GM08714 (cell line): ENCODE data around the gene KANK3.
"Not testable (repeated sequence)": the region's sequence is repeated elsewhere in the genome, so short reads cannot be mapped to it uniquely, and the experiment has no call there.

Experiments used
- H3K4me3 ChIP-seq: fragments of 200-500 bp; sonication (Bioruptor generic); 2 replicates; pipeline ENCODE4 v1.5.1; 2014; ENCODE audit warnings: mild to moderate bottlenecking, low read length, inconsistent platforms
- ZNF274 ChIP-seq: IDR thresholded peaks from 2 replicates; pipeline ENCODE4 v1.6.1; 2012; ENCODE audit warnings: mild to moderate bottlenecking, low read depth, low read length

KANK3 gene

DNA sequence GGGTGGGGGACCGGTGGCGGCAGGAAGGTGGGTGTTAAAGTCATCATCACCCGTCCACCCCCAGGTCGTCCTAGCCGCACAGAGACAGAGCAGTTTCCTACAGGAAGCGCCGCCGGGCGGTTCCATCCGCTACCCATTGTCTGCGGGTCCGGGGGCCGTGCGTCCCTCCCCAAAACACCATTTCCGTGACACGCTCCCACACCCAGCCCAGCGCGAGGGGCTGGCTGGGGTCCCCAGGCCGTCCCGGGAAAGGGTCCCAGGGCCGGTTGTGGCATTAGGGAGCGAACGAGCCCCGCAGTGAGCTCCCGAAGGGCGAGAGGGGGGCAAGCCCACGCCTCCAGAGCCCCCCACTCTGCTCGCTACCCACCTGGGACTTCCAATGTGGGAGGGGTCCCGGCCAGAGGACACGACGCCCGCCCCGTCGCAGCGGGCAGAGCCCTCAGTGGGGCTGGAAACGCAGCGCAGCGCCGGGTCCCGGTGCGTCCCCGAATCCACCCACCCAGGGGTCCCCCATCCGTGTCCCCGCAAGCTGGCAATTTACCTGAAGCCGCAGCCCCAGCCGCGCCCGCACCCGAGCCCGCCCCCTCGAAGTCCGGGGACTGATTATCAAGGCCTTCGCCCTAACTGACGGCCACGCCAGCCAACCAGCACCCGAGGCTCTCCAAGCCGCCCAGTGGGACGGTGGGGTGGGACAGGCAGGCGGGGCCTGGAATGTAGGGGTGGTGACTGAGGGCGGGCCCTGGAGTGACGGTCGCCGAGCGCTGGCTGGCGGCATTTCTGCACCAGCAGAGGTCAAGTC is at the start of gene KANK3:
TSS of gene KANK3 (minus strand) at position 579 of the 799 bp plus-strand sequence. CDS start 5,434 bp downstream, outside the sequence.
- H3K4me3 ChIP-seq, result peak within 1 kb of the TSS; percentile 38; the same call in 1 of the 2 replicates
- TF ChIP-seq ZNF274, result no peak

DNA sequence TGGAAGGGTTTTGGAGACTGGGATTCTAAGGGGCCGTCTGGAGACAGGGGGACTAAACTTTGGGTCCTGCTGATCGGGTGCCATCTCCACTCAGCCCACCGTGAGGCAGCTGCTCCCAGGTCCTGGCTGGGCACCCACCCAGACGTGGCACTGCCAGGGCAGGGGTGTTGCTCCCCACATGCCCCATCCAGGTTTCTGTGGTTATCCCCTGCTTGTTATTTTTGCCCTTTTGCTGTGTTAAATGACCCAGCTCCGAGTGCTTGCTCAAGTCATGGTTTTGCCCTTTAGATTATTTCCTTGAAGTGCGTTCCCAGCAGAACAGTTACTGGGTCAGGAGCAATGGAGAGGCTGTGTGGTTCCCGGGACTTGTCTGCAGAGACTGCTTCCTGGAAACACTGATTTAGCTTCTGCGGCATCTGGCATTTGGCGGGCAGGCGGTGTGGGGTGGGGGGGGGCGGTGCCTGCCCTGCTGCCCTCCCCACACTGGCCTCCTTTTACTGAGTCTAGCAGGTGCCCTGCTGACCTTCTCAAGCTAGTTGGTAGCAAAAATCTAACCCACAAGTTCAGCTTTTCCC is 49.0 kb upstream of the KANK3 start:
- no peak for TF ChIP-seq ZNF274
- no peak overlapping the region for H3K4me3 ChIP-seq

DNA sequence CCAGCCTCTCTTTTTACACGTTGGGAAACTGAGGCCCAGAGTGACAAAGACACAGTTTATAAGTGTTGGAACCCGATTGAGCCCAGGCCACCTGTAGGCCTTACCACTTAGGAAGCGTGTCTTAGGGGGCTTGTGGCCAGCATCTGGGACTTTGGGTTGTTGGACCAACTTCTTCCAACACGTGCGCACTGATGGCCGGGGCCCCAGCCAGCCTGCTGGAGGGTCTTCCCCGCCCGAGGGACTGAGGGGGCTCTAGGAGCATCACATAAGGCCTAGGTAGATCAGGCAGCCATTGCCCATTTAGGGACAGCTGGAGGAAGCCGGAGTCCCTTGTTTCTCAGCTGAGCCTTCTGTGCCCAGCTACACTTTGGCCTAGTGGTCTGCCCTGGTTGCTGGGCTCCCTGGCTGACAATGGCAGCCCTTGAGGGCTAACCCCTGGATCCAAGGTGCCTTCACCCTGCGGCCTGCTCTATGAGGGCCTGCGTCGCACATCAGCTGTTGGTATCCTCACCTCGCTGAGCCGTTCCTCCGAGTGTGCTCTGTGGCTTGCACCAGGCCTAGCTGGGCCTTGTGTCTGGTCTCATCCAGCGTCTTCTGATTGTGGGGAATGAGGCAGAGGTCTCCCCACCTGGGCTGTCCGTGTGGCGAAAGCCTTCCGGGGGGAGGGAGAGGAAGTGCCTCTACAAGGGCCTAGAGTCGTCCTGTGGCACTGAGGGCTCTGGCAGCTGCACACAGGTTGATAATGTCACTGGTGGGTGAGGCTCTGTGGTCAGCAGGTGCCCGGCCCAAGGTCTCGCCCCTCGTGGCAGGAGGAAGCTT is 48.3 kb upstream of the KANK3 start:
- H3K4me3 ChIP-seq, result peak overlapping the region; percentile 12; the same call in 1 of the 2 replicates
- TF ChIP-seq ZNF274, result no peak

DNA sequence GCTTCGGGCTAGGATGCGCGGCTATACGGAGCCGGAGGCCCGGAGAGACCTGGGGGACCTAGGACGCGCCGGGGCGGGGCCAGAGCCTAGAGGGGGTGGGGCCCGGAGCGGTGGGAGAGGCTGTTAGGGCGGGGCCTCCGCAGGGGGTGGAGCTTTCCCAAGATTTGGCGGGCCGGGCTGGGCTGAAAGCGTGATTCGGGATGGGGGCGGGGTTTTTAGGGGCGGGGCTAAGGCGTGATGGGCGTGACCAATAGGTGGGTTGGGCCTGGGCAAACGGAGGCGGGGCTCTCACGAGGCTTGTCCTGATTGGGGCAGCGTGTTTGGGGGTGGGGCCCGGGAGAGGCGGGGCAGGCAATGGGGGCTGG is 47.5 kb upstream of the KANK3 start:
- no peak for TF ChIP-seq ZNF274

DNA sequence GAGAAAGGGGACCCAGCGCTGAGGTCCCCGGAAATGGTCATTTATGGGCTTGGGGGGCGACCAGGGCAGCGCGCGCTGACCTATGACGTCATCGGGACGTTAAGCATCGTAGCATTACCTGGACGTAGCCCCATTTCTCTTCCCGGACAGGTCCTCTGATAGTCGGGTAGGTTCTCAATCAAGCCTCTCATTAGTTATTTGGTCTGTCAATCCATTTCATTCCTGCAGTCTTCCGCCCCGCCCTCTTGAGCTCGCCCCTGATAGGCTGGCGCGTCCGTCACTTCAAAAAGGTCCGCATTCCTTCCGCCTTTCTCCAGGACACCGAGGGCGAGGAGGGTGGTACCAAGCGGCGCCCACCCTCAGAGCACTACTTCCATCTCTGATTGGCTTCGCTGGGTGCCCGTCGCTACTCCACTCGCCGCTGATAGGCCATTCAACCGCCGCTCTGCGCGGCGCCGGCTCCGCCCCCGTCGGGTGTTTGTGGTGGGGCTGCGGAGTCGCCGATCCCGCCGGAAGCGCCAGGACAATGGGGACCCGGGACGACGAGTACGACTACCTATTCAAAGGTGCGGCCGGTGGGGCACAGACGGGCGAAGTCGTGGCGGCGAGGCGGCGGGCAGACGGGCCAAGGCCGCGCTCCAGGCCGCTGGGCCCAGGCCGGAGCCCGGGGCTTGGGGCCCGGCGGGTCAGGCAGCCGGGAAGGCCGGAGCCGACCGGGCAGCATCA is 47.0 kb upstream of the KANK3 start, which contains the start of gene RAB11B:
TSS of gene RAB11B (plus strand) at position 470 of the 726 bp plus-strand sequence. CDS start at position 527, 57 bp downstream.
- TF ChIP-seq ZNF274, result no peak
- peak within 1 kb of the TSS; percentile 89 for H3K4me3 ChIP-seq

More for the DNA sequence above, 47.5 kb upstream of the KANK3 start:
- H3K4me3 ChIP-seq, result peak overlapping the region; percentile 89

DNA sequence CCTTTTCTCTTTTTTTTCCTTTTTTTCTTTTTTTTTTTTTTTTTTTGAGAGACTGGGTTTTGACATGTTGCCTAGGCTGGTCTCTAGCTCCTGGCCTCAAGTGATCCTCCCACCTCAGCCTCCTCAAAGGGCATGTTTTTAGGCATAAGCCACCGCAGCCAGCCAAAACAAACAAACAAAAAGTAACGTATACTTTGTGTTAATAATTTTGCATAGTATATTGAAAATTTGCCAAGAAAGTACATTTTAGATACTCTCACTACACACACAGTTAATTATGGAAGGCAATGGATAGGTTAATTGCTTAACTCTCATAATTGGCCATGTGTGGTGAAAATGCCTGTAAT is 45.5 kb upstream of the KANK3 start:
- TF ChIP-seq ZNF274, result no peak

DNA sequence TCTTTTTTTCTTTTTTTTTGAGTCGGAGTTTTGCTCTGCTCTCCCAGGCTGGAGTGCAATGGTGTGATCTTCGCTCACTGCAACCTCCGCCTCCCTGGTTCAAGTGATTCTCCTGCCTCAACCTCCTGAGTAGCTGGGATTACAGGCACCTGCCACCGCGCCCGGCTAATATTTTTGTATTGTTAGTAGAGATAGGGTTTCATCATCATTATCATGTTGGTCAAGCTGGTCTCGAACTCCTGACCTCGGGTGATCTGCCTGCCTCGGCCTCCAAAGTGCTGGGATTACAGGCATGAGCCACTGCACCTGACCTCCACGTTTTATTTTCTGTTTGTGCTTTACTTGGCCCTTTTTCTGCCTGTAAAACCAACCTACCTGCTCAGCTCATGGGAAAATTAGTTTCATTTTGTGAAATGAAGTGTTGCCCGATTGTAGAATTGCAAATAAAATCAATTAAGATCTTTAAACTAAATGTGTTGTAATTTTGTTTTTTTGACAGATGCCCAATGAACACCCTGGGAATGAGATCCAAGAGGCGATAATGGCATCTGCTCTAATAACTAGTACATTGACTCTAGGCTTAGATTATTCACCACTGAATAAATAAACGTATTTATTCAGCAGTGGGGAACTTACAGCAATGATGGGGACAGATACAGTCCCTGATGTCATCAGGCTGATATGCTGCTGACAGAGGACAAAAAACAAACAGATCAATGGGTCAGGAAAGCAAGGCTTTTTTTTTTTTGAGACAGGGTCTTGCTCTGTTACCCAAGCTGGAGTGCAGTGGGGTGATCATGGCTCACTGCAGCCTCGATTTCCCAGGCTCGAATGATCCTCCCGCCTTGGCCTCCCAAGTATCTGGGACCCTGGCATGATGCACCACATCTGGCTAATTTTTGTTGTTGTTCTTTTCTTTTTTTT is 44.9 kb upstream of the KANK3 start:
- H3K4me3 ChIP-seq, result no peak overlapping the region
- no peak for TF ChIP-seq ZNF274

More for the DNA sequence above, 45.5 kb upstream of the KANK3 start:
- no peak overlapping the region for H3K4me3 ChIP-seq

DNA sequence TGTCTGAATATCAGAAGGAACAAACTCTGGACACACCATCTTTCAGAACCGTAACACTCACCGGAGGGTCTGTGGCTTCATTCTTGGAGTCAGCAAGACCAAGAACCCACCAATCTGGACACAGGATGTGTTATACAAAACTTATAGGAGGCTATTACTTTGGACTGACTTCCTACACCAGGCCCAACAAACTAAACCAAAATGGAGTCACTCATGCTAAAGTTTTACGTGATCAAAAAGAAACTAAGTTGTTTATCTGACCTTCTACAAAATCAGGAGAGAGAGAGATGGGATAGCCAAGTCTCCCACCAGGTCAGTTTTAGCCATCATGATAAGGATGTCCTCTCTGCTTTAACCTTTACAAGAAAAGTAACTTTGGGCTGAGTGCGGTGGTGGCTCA is 43.9 kb upstream of the KANK3 start:
- TF ChIP-seq ZNF274, result no peak
- H3K4me3 ChIP-seq, result no peak overlapping the region

DNA sequence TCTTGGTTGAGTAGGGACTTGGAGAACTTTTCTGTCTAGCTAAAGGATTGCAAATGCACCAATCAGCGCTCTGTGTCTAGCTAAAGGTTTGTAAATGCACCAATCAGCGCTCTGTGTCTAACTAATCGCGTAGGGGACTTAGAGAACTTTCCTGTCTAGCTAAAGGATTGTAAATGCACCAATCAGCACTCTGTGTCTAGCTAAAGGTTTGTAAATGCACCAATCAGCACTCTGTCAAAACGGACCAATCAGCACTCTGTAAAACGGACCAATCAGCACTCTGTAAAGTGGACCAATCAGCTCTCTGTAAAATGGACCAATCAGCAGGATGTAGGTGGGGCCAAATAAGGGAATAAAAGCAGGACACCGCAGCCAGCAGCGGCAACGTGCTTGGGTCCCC is 43.4 kb upstream of the KANK3 start:
- not testable (repeated sequence) for H3K4me3 ChIP-seq

DNA sequence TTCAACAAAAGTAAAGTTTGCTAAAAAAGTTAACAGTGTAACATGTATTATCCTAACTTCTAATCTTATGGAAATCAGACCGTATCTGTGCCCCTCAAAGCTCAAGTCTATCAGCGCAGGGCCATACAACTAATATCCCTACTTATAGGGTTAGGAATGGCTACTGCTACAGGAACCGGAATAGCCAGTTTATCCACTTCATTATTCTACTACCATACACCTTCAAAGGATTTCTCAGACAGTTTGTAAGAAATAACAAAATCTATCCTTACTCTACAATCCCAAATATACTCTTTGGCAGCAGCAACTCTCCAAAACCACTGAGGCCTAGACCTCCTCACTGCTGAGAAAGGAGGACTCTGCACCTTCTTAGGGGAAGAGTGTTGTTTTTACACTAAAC is 42.5 kb upstream of the KANK3 start:
- not testable (repeated sequence) for H3K4me3 ChIP-seq

DNA sequence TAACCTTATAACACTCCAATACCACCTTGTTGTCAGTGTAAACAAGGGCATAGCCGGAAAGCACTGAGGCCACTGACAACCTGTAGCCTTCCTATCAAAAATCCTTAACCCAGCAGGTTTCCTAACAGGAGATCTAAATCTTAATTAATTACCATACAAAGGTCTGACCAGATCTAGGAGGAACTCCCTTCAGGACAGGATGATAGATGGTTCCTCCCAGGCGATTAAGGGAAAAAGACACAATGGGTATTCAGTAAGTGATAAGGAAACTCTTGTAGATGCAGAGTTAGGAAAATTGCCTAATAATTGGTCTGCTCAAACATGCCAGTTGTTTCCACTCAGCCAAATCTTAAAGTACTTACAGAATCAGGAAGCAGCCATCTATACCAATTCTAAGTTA is 42.0 kb upstream of the KANK3 start:
- not testable (repeated sequence) for H3K4me3 ChIP-seq

DNA sequence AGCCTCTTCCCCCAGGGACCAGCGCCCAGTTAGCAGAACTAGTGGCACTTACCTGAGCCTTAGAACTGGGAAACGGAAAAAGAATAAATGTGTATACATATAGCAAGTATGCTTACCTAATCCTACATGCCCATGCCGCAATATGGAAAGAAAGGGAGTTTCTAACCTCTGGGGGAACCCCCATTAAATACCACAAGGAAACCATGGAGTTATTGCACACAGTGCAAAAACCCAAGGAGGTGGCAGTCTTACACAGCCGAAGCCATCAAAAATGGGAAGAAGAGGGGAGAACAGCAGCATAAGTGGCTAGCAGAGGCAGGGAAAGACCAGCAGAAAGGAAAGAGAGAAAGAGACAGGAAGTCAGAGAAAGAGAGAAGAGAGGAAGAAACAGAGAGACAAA is 41.5 kb upstream of the KANK3 start:
- not testable (repeated sequence) for H3K4me3 ChIP-seq

DNA sequence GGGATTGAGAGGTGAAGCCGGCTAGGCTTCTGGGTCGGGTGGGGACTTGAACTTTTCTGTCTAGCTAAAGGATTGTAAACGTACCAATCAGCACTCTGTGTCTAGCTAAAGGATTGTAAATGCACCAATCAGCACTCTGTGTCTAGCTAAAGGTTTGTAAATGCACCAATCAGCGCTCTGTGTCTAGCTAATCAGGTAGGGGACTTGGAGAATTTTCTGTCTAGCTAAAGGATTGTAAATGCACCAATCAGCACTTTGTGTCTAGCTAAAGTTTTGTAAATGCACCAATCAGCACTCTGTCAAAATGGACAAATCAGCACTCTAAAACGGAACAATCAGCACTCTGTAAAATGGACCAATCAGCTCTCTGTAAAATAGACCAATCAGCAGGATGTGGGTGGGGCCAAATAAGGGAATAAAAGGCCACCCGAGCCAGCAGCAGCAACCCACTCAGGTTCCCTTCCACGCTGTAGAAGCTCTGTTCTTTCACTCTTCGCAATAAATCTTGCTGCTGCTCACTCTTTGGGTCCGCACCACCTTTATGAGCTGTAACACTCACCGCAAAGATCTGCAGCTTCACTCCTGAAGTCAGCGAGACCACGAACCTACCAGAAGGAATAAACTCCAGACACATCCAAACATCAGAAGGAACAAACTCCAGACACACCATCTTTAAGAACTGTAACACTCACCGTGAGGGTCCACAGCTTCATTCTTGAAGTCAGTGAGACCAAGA is 36.3 kb upstream of the KANK3 start:
- not testable (repeated sequence) for H3K4me3 ChIP-seq
